GM11168 (cell line): ENCODE measurements around the gene NT5DC4.

Source experiments
- in situ Hi-C: fragments of 300-500 bp; cut with MboI; formaldehyde crosslinking; loops from one replicate; pipeline ENCODE4 v1.12.0; 2022; ENCODE audit warnings: low sequenced_read_pairs; ENCODE audit not compliant: unreplicated experiment

The NT5DC4 gene

GRCh38 chr2:112774536-112775285 lies 53.9 kb downstream of the NT5DC4 start:
- in situ Hi-C loops: no loop called here

- in situ Hi-C loops: no loop called here
Observed at GRCh38 chr2:112776113-112776512, 55.3 kb downstream of the NT5DC4 start.

- in situ Hi-C loops: no loop called here
Observed at GRCh38 chr2:112777036-112777435, 56.2 kb downstream of the NT5DC4 start.

GRCh38 chr2:112779598-112779997 lies 58.8 kb downstream of the NT5DC4 start:
- in situ Hi-C loops: no loop called here

GRCh38 chr2:112782234-112782799 lies 61.5 kb downstream of the NT5DC4 start:
- in situ Hi-C loops: no loop called here

GRCh38 chr2:112783187-112783714 lies 62.4 kb downstream of the NT5DC4 start:
- in situ Hi-C loops: no loop called here

GRCh38 chr2:112784199-112785189 lies 63.7 kb downstream of the NT5DC4 start, which contains the start of gene IL1A:
IL1A (minus strand) TSS chr2:112784493; CDS start chr2:112783770, 723 bp downstream.
- in situ Hi-C loops: no loop called here

- in situ Hi-C loops: no loop called here
Observed at GRCh38 chr2:112787294-112787693, 66.5 kb downstream of the NT5DC4 start.

GRCh38 chr2:112787729-112788393 lies 67.0 kb downstream of the NT5DC4 start:
- in situ Hi-C loops: no loop called here

GRCh38 chr2:112788653-112789052 lies 67.8 kb downstream of the NT5DC4 start:
- in situ Hi-C loops: no loop called here
